Mononuclear cell (primary cell): ENCODE data around the gene ACOX1. TPM values are rescaled to one million over a fixed set of nuclear protein-coding genes. Genes with fewer than 3 reads are reported as not detected.

Experiments used
- H3K27me3 ChIP-seq: 2 replicates; pipeline ENCODE4 v1.6.0; 2011; ENCODE audit warnings: low read length, control low read depth; ENCODE audit not compliant: insufficient read depth
- H3K4me1 ChIP-seq: 2 replicates; pipeline ENCODE4 v1.5.1; 2011; ENCODE audit warnings: mild to moderate bottlenecking, low read length, control low read depth; ENCODE audit not compliant: insufficient read depth
- H3K4me3 ChIP-seq: 2 replicates; pipeline ENCODE4 v1.5.1; 2011; ENCODE audit warnings: mild to moderate bottlenecking, low read length, moderate library complexity
- H3K9me3 ChIP-seq: 2 replicates; pipeline ENCODE4 v1.5.1; 2011; ENCODE audit warnings: low read depth, mild to moderate bottlenecking, control low read depth, low read length
- total RNA-seq: library from RNA; depleted of rRNA; stranded (reverse); fragments of >200 nt; gene quantifications from one replicate; pipeline ENCODE4 v1.2.3, GENCODE V29; 2012

ACOX1 gene
- total RNA-seq, 1 donor = 18.5 TPM

GRCh38 chr17:75900691-75901533, 78.1 kb downstream of the ACOX1 start:
- Histone ChIP-seq H3K27me3 (no peaks in the 10 kb centered on the region), H3K4me1 (peaks cover 25% of the 10 kb centered on the region), H3K9me3 (no peaks in the 10 kb centered on the region), H3K4me3 (no peak overlapping the region)

- no peaks in the 10 kb centered on the region for H3K9me3 ChIP-seq
- H3K27me3 ChIP-seq = no peaks in the 10 kb centered on the region
- peaks cover 26% of the 10 kb centered on the region for H3K4me1 ChIP-seq
- no peak overlapping the region for H3K4me3 ChIP-seq
These were observed 79.0 kb downstream of the ACOX1 start for GRCh38 chr17:75899767-75900468.

- H3K4me3 ChIP-seq = no peak overlapping the region
- no peaks in the 10 kb centered on the region for H3K27me3 ChIP-seq
- H3K4me1 ChIP-seq = peaks cover 29% of the 10 kb centered on the region
- H3K9me3 ChIP-seq = no peaks in the 10 kb centered on the region
These were observed 79.6 kb downstream of the ACOX1 start for GRCh38 chr17:75899353-75899752.

GRCh38 chr17:75898791-75899190, 80.2 kb downstream of the ACOX1 start:
- Histone ChIP-seq H3K9me3 (no peaks in the 10 kb centered on the region), H3K4me3 (no peak overlapping the region), H3K27me3 (no peaks in the 10 kb centered on the region), H3K4me1 (peaks cover 23% of the 10 kb centered on the region)

- H3K4me3 ChIP-seq = no peak overlapping the region
- no peaks in the 10 kb centered on the region for H3K27me3 ChIP-seq
- H3K9me3 ChIP-seq = no peaks in the 10 kb centered on the region
- H3K4me1 ChIP-seq = peaks cover 20% of the 10 kb centered on the region
These were observed 80.9 kb downstream of the ACOX1 start for GRCh38 chr17:75898065-75898464.

- H3K4me3 ChIP-seq = no peak overlapping the region
- no peaks in the 10 kb centered on the region for H3K27me3 ChIP-seq
- H3K9me3 ChIP-seq = no peaks in the 10 kb centered on the region
- peaks cover 20% of the 10 kb centered on the region for H3K4me1 ChIP-seq
These were observed 81.6 kb downstream of the ACOX1 start for GRCh38 chr17:75897160-75898019.

GRCh38 chr17:75896415-75897159, 82.4 kb downstream of the ACOX1 start, which contains the start of gene TRIM65:
Gene TRIM65 (minus strand): TSS chr17:75896951. CDS start chr17:75896937, 14 bp downstream.
- peak within 1 kb of the TSS; percentile 71 for H3K4me3 ChIP-seq
- H3K9me3 ChIP-seq = no peaks in the 10 kb centered on the region
- peaks cover 20% of the 10 kb centered on the region for H3K4me1 ChIP-seq
- no peaks in the 10 kb centered on the region for H3K27me3 ChIP-seq

GRCh38 chr17:75895370-75896155, 83.4 kb downstream of the ACOX1 start:
- Histone ChIP-seq H3K4me1 (peaks cover 20% of the 10 kb centered on the region), H3K4me3 (peak overlapping the region; percentile 71), H3K9me3 (no peaks in the 10 kb centered on the region), H3K27me3 (no peaks in the 10 kb centered on the region)

GRCh38 chr17:75894049-75894733, 84.8 kb downstream of the ACOX1 start:
- peaks cover 20% of the 10 kb centered on the region for H3K4me1 ChIP-seq
- no peaks in the 10 kb centered on the region for H3K27me3 ChIP-seq
- H3K9me3 ChIP-seq = no peaks in the 10 kb centered on the region
- no peak overlapping the region for H3K4me3 ChIP-seq

- no peaks in the 10 kb centered on the region for H3K27me3 ChIP-seq
- H3K4me3 ChIP-seq = no peak overlapping the region
- no peaks in the 10 kb centered on the region for H3K9me3 ChIP-seq
- H3K4me1 ChIP-seq = peaks cover 20% of the 10 kb centered on the region
These were observed 85.5 kb downstream of the ACOX1 start for GRCh38 chr17:75893305-75894048.

GRCh38 chr17:75892556-75893224, 86.3 kb downstream of the ACOX1 start:
- Histone ChIP-seq H3K27me3 (no peaks in the 10 kb centered on the region), H3K9me3 (no peaks in the 10 kb centered on the region), H3K4me3 (no peak overlapping the region), H3K4me1 (peaks cover 20% of the 10 kb centered on the region)
